Uterus (tissue), 2 donors: ENCODE measurements around the gene RPL3.

Source experiments
- CTCF ChIP-seq, 4 experiments: fragments of 200-600 bp in 2 of 4; fragments of 450-650 bp in 2 of 4; sonication (generic) in 2 of 4; IDR thresholded peaks; one replicate each; pipeline ENCODE4 v1.5.1; 2016 to 2019; ENCODE audit warnings: antibody characterized with exemption in 4 of 4, mild to moderate bottlenecking in 2 of 4, moderate library complexity in 1 of 4
- POLR2A ChIP-seq, 2 donors: fragments of 450-650 bp; IDR thresholded peaks; one replicate each; pipeline ENCODE4 v1.6.1; 2016; ENCODE audit warnings: antibody characterized with exemption in 2 of 2, mild to moderate bottlenecking in 1 of 2, moderate library complexity in 1 of 2

DNA sequence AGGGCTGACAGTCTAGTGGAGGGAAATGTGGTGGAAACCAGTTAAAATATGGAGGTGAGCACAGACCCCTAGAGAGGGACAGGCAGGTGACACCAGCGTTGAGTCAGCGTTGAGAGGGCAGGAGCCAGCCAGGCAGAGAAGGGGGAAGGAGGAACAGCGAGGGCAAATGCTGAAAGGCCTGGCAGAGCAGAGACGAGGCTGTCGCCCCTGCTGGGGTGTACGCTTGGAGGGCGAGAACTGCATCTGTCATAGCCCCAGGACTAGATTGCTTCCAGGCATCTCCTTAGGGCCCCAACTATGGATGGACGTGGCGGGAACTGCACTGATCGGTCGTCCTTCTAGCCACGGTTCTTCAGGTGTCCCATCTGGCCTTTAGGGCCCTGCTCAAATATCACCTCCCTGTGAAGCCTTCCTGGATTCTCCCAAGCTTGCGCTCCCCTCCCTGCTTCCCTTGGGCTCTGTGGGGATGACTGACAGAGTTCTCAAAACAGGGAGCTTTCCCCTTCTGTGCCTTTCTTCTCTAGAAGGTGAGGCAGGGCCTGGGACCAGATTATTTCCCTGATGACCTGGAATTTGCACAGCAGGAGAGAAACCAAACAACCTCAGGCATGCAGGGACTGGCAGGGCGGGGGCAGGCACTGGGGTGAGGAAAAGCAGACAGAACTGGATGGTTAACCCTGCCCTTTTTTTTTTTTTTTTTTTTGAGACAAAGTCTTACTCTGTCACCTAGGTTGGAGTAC, 41.4 kb upstream of the RPL3 start:
- no peak for TF ChIP-seq CTCF (IDR thresholded peaks at IDR 0.05)
- TF ChIP-seq POLR2A (IDR thresholded peaks at IDR 0.05) = no peak
